GM18517 (cell line): Measurements from ENCODE around the gene FOLR1.
A peak's percentile ranks its signal among the peaks of the same experiment; 100 is the strongest.

Experiments used
- ATAC-seq: cut with Tn5 transposase; IDR thresholded peaks from one replicate; pipeline ENCODE4 v1.9.1; 2021; ENCODE audit warnings: mild to moderate bottlenecking, moderate library complexity; ENCODE audit not compliant: unreplicated experiment

The FOLR1 gene

DNA sequence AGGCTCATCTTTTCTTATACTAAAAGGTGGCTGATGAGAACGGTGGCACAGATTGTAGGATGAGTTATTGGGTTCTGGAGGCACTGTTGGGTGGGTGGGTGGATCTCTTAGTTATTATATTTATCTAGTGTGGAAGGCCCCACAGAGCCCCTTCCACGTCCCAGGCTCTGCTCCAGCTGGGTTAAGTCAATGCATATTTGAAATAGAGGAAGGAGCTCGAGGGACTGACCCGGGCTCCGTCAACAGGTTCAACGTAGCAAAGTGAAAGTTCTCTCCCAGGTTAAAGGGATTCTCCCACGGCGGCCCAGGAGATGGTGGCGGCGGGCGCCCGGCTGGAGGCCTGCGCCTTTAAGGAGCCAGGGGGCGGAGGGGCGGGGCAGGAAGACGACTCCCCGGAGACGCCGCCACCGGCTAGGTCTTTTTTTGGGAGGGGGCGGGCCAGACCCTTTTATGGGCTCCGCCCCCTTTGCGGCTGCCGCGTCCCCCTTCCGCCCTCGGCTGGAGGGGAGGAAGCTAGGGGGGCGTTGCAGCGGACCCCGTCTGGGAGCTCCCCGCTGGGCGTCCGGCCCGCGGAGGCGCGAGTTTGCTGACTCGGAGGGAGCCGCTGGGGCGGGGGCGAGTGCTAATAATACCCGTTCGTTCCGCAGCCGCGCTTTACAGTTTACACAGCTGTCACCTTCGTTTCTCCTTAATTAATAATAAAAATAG, 31.1 kb downstream of the FOLR1 start:
- peak; percentile 71 for ATAC-seq

DNA sequence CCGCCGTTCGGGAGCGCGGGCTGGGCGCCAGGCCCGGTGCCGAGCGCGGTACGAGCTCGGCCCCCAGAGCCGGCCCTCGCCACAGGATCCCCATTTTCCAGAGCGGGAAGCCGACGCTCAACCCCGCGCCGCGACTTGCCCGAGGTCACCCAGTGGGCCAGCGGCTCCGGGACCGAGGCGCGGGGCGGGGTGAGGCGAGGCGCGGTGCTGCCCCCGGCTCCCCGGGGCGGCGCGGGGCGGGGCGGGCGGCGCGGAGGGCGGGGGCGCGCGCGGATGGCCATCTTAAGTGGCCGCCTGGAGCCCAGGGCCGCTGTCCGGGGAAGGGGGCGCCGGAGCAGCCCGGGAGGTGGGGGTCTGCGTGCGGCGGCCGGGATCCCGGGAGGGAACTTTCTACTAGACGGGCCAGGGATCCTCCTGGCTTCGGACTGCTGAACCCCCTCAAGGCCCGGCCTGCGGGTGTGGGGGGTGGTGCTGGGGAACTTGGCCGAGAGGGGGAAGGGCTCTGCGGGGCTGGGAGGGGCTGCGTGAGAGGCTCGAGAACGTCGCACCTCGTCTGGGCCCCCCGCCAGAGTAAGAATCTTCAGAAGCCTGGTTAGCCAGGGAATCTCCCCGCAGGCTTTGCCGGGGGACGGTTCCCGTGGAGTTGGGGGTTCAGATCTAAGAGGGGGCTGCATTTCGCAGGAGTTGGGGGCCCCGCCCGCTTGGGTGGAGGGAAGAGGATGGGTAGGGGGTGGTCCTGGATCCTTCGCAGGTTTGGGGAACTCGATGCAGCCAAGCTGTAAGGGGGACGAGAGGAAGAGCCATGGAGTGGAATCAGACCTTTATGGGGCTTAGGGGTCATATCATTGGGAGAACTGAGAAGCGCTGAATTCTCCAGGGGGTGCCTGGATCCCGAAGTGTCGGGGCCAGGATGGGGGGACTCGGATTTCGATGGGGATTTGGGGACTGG, 31.9 kb downstream of the FOLR1 start:
- ATAC-seq: peak; percentile 51

DNA sequence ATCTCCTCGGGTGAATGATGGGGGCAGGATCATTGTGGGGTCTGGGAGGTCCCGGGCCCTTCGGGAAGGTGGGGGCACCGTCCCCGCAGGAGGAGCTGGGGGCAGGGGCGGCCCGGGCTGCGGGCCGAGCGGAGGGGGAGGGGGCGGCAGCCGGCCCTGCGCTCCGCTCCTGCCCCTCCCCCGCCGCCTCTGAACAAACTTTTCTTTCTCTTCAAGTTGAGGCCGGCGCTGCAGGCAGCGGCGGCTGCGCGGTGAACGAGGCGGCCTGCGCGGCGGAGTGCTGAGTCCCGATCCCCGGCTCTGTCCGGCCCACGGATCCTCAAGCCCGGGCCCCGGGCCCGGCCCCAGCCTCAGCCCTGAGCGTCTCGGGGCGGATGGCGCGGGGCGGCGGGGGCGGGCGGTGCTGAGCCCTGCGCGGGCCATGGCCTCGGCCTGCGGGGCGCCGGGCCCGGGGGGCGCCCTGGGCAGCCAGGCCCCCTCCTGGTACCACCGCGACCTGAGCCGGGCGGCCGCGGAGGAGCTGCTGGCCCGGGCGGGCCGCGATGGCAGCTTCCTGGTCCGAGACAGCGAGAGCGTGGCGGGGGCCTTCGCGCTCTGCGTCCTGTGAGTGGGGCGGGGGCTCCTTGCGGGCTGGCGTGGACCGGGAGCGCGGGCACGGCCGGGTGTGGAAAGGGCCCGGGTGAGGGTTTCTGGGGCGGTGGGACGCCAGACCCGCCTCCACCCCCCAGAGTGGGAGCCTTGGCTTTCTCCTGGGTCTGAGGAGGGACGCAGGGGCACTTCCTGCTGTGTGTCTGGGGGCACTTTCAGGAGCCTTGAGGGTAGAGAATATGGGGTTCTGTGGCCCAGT, 32.8 kb downstream of the FOLR1 start, which contains the start of gene INPPL1:
Gene INPPL1 (plus strand): TSS at position 204 of the 847 bp plus-strand sequence. CDS start 218 bp downstream, at position 422.
- no peak for ATAC-seq

DNA sequence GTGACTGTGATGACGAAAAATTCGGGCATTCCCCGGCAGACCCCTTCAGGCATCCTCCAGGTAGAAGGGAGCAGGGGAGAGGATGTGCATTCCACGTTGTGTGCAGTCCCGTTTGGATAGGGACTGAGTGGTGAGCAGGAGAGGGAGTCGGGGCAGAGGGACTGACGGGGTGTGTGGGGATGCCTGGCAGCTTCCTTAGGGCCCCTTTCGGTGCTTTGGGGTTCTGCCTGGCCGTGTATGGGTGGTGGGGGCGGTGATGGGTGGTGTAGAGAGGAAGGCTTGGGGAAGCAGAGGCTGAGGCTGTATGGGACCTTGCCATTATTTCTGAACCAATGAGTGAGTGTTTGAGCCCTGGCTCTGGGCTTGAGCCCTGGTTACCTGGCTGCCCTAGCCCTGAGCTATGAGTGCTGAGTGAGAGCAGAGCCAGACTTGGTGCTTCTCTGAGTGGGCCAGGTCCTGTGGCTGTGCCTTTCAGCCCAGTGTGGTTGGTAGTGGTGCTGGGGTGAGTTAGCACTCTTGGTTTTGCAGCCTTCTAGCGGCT, 33.5 kb downstream of the FOLR1 start:
- no peak for ATAC-seq

DNA sequence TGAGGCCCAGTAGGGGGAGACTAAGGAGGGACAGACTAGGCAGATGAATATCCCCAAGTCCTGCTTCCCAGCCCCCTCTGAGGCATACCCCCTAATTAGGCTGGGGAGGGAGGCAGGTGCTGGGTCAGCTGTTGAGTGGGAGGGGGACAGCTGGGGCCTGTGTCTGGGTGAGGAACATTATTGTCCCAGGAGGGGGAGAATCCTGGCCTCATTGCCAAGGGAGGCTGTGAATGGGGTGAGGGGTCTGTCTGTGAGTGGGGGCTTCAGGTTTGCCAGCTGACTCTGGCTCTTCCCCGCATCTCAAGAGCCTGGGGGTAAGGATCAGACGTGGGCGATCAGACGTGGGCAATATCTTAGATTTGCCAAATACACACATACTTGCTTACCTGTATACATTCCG, 34.8 kb downstream of the FOLR1 start:
- ATAC-seq: no peak

DNA sequence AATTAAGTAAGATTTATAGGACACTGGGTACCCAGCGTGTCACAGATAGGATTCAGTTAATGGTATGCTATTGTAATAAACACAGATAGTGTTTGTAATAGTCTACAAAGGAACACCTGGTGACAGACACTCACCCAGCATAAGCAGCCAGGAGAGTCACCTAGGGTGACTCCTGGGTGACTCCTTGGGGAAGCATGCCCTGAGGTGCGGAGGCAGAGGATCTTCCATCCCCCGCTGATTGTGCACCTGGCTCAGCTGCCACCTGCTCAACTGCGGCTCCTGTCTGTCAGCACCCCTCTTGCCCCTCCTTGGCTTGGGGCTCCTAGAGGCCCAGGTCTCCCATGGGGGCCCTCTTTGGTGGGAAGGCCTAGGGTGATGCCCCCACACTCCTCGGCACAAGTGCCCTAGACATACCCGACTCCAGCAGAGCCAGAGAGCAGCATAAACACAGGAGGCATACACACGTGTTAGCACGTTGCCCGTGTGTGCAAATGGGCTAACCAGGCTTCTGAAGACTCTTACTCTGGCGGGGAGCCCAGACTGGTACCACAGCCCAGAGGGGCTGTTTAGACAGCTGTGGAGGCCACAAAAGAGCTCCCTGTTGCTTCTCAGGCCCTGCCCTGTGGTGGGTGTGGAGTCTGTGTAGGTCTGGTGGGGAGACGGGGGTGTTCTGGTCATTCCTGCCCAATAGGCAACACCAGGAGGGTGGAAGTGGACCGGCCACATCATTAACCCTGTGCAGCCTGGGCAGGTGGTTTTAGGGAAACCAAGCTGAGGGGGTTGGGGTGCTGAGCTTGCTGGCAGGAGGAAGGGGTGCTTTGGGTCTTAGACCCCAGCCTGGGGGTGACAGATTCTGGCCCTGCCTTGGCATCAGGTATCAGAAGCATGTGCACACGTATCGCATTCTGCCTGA, 35.6 kb downstream of the FOLR1 start:
- no peak for ATAC-seq

DNA sequence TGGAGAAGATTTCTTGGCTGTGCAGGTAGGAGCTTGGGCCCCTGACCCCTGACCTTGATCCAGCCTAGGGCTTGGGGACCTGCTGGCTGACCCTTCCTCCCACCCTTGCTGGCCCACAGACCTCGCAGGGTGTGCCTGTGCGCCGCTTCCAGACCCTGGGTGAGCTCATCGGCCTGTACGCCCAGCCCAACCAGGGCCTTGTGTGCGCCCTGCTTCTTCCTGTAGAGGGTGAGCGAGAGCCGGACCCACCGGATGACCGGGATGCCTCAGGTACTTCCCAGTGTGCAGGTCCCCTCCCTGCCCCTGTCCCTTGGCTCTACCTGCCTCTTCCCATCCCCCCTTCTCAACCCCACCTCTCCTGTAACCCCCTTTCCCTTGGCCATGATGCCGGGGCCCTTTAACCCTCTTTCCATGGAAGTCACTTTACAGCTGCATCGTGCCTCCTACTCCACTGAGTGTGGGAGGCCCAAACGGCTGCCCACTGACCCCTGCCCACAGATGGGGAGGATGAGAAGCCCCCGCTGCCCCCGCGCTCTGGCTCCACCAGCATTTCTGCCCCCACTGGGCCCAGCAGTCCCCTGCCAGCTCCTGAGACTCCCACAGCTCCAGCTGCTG, 36.4 kb downstream of the FOLR1 start:
- no peak for ATAC-seq

DNA sequence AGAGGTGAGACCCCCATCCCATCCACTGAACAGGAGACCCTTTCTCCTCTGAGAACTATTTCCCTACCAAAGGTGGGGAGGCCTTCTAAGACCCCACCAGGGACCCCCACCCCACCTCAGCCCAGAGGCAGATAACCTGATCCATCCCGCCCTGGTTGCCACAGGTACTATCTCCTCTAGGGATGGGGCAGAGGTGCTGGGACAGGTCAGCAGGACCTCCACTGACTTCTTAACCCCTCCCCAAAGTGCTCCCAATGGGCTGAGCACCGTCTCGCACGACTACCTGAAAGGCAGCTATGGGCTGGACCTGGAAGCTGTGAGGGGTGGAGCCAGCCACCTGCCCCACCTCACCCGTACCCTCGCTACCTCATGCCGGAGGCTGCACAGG, 36.9 kb downstream of the FOLR1 start:
- ATAC-seq: no peak

DNA sequence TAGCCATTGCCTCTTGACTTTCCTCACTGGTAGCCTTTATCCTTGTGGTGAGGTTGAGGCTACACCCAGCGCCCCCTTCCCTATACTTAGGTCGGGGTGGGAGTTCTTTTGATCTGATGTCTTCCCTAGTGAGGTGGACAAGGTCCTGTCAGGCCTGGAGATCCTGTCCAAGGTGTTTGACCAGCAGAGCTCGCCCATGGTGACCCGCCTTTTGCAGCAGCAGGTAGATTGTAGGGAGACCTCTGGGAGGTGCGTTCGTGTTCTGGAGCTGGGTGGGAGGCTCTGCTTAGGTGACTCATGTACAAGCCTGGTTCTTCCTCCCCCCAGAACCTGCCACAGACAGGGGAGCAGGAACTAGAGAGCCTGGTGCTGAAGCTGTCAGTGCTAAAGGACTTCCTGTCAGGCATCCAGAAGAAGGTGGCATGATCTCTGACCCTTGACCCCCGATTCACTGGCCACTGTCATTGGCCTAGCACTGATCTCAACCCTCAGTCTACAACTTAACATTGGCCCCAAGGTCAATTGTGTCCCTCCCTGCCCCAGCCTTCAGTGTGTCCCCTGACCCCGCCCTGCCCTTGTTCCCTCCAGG, 37.5 kb downstream of the FOLR1 start:
- no peak for ATAC-seq

DNA sequence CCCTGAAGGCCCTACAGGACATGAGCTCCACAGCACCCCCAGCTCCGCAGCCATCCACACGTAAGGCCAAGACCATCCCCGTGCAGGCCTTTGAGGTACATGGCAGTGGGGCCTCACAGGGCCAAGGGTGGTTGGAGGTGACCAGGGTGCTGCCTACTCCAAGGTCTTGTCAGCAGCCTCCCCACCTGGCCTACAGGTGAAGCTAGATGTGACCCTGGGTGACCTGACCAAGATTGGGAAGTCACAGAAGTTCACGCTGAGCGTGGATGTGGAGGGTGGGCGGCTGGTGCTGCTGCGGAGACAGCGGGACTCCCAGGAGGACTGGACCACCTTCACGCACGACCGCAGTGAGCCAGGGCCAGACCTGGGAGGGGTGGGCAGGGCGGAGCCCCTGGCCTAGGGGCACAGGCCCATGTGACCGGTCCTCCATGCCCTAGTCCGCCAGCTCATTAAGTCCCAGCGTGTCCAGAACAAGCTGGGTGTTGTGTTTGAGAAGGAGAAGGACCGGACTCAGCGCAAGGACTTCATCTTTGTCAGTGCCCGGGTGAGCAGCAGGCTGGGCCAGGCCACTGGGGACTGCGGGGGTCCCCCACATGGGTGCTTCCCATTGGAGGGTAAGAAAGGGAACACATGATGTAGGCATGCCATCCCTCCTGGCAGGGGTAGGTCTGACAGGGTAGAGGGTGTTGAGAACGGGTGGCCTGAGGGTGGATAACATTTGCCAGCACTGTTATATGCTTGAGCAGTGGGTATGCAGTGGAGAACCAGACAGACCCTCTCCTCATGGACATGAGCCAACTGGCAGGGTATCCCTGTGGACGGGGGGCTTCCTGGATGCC, 38.2 kb downstream of the FOLR1 start:
- ATAC-seq: no peak

DNA sequence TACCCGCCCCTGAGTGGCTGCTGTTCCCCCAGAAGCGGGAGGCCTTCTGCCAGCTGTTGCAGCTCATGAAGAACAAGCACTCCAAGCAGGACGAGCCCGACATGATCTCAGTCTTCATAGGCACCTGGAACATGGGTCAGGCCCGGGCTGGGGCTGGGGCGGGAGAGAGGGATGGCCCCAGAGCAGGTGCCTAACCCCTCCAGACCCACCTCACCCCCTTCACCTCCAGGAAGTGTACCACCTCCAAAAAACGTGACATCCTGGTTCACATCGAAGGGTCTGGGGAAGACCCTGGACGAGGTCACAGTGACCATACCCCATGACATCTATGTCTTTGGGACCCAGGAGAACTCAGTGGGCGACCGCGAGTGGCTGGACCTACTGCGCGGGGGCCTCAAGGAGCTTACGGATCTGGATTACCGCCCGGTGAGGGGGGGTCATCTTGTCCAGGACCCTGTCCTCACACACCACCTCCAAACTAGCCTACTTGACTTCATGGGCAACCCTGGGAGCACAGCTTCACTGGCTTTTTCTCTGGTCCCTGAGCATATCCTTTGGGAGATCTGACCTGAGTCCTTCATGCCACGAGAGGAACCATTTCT, 38.9 kb downstream of the FOLR1 start:
- no peak for ATAC-seq

DNA sequence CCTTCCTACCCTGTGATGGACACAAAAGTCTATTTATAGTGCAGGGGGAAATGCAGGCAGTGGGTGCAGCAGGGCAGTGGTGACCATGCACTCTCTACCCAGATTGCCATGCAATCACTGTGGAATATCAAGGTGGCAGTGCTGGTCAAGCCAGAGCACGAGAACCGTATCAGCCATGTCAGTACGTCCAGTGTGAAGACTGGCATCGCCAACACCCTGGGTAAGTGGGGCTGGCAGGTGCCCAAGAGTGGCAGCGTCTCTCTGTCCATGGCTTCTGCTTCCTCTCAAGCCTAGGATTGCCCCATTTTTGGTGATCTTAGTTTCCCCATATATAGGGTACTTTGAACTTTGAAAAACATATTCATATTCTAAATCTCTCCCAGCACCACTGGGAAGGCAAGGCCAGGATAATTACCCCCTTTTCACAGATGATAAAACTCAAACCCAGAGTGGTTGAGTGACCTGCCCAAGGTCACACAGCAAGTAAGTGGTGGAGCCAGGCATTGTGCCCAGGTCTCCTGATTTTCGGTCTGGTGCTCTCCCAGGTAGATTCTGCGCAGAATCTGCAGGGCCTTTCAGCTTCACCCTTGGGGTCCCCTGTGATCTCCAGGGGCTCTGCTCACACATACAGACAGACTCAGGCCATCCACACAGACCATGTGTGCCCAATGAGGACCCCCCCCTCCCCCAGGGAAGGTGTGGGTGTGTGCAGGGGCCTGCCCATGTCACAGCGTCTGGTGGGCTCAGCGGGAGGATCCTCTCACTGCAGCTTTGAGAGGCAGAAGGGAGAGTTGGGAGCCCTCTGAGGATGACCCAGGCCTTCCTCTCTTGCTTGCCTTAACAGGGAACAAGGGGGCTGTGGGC, 39.7 kb downstream of the FOLR1 start:
- no peak for ATAC-seq

DNA sequence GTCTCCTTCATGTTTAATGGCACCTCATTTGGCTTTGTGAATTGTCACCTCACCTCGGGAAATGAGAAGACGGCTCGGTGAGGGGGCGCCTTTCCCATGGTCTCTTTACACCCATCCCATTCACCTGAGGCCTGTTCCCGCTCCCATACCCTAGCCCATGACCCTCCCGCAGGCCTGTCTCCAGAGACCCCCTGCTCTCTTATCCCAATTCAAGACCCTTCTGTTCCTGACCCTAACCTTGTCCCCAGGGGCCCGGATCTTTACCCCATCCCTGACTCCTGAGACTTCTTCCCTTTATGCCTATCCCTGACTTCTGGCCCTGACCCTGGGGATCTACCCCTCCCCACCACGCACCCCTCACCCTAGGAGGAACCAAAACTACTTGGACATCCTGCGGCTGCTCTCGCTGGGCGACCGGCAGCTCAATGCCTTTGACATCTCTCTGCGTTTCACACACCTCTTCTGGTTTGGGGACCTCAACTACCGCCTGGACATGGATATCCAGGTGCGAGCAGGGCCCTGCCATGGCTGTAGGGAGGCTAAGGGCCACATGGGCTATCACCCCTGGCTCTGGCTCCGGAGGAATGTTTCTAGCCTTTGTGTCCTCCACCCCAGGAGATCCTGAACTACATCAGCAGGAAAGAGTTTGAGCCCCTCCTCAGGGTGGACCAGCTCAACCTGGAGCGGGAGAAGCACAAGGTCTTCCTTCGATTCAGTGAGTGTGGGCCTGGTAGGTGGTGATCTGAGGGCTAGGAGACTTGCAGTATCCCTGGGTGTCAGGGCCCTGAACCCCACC, 40.5 kb downstream of the FOLR1 start:
- ATAC-seq: no peak

DNA sequence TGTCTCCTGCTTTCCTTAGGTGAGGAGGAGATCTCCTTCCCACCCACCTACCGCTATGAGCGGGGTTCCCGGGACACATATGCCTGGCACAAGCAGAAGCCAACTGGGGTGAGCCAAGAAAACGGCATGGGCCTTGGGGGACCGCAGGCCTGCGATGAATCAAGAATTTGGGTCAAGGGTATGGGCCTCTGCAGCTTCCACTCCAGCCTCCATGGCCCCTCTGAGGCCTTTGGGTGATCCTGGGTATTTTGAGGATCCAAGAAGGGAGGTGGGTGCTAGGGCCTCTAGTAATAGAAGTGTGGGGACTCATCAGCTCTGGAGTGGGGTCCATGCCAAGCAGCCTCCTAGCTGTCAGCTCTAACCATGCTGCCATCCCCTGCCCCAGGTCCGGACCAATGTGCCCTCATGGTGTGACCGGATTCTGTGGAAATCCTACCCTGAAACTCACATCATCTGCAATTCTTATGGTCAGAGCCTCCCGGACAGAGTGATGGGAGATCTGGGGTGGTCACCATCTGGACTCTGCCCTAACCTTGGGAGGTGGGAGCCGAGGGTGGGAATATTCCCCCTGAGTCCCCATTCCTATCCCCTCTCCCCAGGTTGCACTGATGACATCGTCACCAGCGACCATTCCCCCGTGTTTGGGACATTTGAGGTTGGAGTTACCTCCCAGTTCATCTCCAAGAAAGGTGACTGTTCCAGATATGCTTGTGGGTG, 41.3 kb downstream of the FOLR1 start:
- no peak for ATAC-seq

DNA sequence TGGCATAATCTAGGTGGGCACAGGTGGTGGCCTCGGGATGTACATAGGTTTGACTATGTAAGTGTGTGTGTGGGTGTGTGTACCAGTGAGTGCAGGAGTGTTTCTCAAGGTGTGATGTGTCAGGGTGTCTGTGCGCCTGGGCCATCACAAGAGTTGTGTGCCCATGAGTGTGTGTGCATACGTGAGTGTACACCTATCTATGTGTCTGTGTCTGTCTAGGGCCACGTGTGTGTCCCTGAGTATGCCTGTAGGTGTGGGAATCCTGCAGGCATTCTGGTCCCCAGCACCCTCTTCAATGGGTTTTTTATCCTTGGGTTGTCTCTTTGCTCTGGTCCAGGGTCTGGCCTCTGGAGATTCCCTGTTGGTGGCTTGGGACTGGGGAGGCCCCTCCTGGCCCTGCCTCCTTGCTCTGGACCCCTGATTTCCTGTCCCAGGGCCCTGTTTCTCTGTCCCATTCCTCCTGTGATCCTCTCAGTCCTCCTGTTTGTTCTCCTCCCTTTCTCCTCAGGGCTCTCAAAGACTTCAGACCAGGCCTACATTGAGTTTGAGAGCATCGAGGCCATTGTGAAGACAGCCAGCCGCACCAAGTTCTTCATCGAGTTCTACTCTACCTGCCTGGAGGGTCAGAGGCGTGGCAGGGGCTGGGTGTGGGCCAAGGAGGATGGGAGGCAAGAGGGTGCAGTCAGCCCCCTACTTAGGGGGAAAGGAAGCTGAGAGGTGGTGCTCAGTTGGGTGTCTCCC, 42.0 kb downstream of the FOLR1 start:
- ATAC-seq: no peak
